Thyroid gland (tissue), 4 donors: ENCODE data around the gene RNU6-7. TPM values are rescaled to one million over a fixed set of nuclear protein-coding genes. Genes with fewer than 3 reads are reported as not detected.

Experiments used
- DNase-seq, 2 donors: peaks; one replicate each; pipeline ENCODE4 v3.0.0-alpha.2; 2019
- H3K27ac ChIP-seq, 3 donors: fragments of 200-600 bp; sonication (generic); 1 replicate in 2 of 3; 2 replicates in 1 of 3; pipeline ENCODE4 v1.5.1; 2016 to 2019; ENCODE audit warnings: mild to moderate bottlenecking in 1 of 3, moderate library complexity in 1 of 3
- H3K27me3 ChIP-seq: fragments of 200-600 bp; sonication (generic); one replicate; pipeline ENCODE4 v1.5.1; 2019
- H3K36me3 ChIP-seq, 2 donors: fragments of 200-600 bp; sonication (generic); one replicate each; pipeline ENCODE4 v1.5.1; 2016 to 2019
- H3K4me1 ChIP-seq, 2 donors: fragments of 200-600 bp; sonication (generic); one replicate each; pipeline ENCODE4 v1.5.1; 2017 to 2019
- H3K4me3 ChIP-seq, 3 donors: fragments of 200-600 bp; sonication (generic); replicated peaks in 1 of 3; 1 replicate in 2 of 3; 2 replicates in 1 of 3; pipeline ENCODE4 v1.5.1; 2016; ENCODE audit warnings: mild to moderate bottlenecking in 1 of 3
- H3K9me3 ChIP-seq: fragments of 200-600 bp; sonication (generic); one replicate; pipeline ENCODE4 v1.5.1; 2017
- CTCF ChIP-seq, 6 experiments: fragments of 200-600 bp in 3 of 6; fragments of 450-650 bp in 3 of 6; sonication (generic) in 3 of 6; IDR thresholded peaks; one replicate each; pipeline ENCODE4 v1.5.1; 2016 to 2019; ENCODE audit warnings: antibody characterized with exemption in 6 of 6, mild to moderate bottlenecking in 2 of 6, inconsistent platforms in 1 of 6, moderate library complexity in 1 of 6
- POLR2A ChIP-seq, 2 donors: fragments of 450-650 bp; IDR thresholded peaks; one replicate each; pipeline ENCODE4 v1.6.1; 2017; ENCODE audit warnings: antibody characterized with exemption in 2 of 2, mild to moderate bottlenecking in 2 of 2, moderate library complexity in 1 of 2
- WGBS, 2 donors: methylation state at CpG; one replicate each; pipeline ENCODE4 v1.1.5; 2017; 5-methylcytosine and 5-hydroxymethylcytosine counted together
- intact Hi-C: fragments of 100-400 bp; cut with DNase I; formaldehyde crosslinking; loops from one replicate; pipeline ENCODE4 v1.15.1; 2023
- small RNA-seq: library from RNA; depleted of rRNA; stranded (forward); fragments of <200 nt; gene quantifications from one replicate; pipeline ENCODE3, GENCODE V24; 2016
- total RNA-seq, 4 donors: library from RNA; depleted of rRNA; stranded (reverse); fragments of >200 nt; gene quantifications; one replicate each; pipeline ENCODE4 v1.2.3, GENCODE V29; 2016

RNU6-7 gene
- total RNA-seq, 4 donors from 2014 or later, result not detected

- TF ChIP-seq POLR2A (IDR thresholded peaks at IDR 0.05), result no peak
- no peak for TF ChIP-seq CTCF (IDR thresholded peaks at IDR 0.05)
- 80 to 83% methylated on average over 3 of the region's 3 CpGs for WGBS, 2 donors
- peaks cover 21 to 28% of the 10 kb centered on the region in 2 donors for H3K4me1 ChIP-seq
- intact Hi-C loops, result loop anchor here (10.0 kb wide), 3 partner anchors 46 to 316 kb away; partner anchors contain the start of genes RNU6-7 and RNU6-8
- H3K9me3 ChIP-seq, result no peaks in the 10 kb centered on the region
- no peaks in the 10 kb centered on the region for H3K27me3 ChIP-seq
- peak overlapping the region in 2 of 3 donors; percentile 9 to 26 for H3K27ac ChIP-seq
- H3K36me3 ChIP-seq, result no peaks in the 10 kb centered on the region
- DNase-seq, result no peak
- H3K4me3 ChIP-seq, result no peak overlapping the region
Measured at GRCh38 chr14:32250681-32251080, 48.8 kb downstream of the RNU6-7 start.

GRCh38 chr14:32251530-32251929 lies 49.7 kb downstream of the RNU6-7 start:
- intact Hi-C loops, result loop anchor here (10.0 kb wide), 3 partner anchors 47 to 317 kb away; partner anchors contain the start of genes RNU6-7 and RNU6-8
- H3K4me1 ChIP-seq, result peaks cover 23 to 29% of the 10 kb centered on the region in 2 donors
- no peak overlapping the region for H3K4me3 ChIP-seq
- H3K27ac ChIP-seq, result peak overlapping the region in 2 of 3 donors; percentile 26 to 54
- H3K27me3 ChIP-seq, result no peaks in the 10 kb centered on the region
- TF ChIP-seq POLR2A (IDR thresholded peaks at IDR 0.05), result no peak
- no peak for TF ChIP-seq CTCF (IDR thresholded peaks at IDR 0.05)
- no peaks in the 10 kb centered on the region for H3K36me3 ChIP-seq
- 44 to 46% methylated on average over 4 of the region's 4 CpGs for WGBS, 2 donors
- no peak for DNase-seq
- H3K9me3 ChIP-seq, result no peaks in the 10 kb centered on the region

Small RNA genes lying within 50 kb of the gene (small RNA-seq; reads per million reads assigned to genes)
- gene RNU6-7 (0.47 reads per million), gene RNU6-8 (not detected)

Other genes starting within 250 kb of the RNU6-7 start
- 100 to 1,000 TPM; 189 to 365 (median 229) TPM for gene ARHGAP5, start 124.7 kb upstream of the RNU6-7 start, total RNA-seq
- not detected for gene RNU6-8, start 1.2 kb downstream of the RNU6-7 start, total RNA-seq
- gene AKAP6, start 127.3 kb downstream of the RNU6-7 start, total RNA-seq, result 10 to 100 TPM; 13.0 to 34.5 (median 22.7) TPM